Fibroblast of skin of abdomen (primary cell): ENCODE data around the gene ZFYVE1.

Experiments used
- DNase-seq: peaks from one replicate; pipeline ENCODE4 v3.0.0-alpha.2; 2013

The ZFYVE1 gene

DNA sequence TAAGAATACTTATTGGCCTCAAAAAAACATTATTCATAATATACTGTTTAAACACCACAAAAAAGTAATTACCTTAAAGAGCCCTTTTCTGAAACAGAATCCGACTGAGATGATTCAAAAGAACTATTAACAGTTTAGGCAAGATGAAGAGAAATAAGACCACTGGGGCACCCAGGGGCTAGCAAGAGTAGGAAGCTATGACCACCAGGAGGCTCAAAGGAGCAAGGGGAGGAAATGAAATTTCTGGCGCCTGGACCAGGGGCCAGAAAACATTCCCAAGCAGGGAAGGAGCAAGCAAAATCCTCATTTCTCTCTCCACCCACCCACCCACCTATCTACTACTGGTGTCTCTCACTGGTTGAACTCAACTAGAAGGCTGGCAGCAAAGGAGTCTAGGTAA lies 106.9 kb downstream of the ZFYVE1 start:
- no peak for DNase-seq
